HG02884 (cell line): ENCODE data around the gene CNTRL.
"Not testable (repeated sequence)": the region's sequence is repeated elsewhere in the genome, so short reads cannot be mapped to it uniquely, and the experiment has no call there.

Experiments used
- ATAC-seq: cut with Tn5 transposase; IDR thresholded peaks from one replicate; pipeline ENCODE4 v1.9.1; 2021; ENCODE audit warnings: mild to moderate bottlenecking, moderate library complexity; ENCODE audit not compliant: unreplicated experiment

Gene CNTRL, protein sequence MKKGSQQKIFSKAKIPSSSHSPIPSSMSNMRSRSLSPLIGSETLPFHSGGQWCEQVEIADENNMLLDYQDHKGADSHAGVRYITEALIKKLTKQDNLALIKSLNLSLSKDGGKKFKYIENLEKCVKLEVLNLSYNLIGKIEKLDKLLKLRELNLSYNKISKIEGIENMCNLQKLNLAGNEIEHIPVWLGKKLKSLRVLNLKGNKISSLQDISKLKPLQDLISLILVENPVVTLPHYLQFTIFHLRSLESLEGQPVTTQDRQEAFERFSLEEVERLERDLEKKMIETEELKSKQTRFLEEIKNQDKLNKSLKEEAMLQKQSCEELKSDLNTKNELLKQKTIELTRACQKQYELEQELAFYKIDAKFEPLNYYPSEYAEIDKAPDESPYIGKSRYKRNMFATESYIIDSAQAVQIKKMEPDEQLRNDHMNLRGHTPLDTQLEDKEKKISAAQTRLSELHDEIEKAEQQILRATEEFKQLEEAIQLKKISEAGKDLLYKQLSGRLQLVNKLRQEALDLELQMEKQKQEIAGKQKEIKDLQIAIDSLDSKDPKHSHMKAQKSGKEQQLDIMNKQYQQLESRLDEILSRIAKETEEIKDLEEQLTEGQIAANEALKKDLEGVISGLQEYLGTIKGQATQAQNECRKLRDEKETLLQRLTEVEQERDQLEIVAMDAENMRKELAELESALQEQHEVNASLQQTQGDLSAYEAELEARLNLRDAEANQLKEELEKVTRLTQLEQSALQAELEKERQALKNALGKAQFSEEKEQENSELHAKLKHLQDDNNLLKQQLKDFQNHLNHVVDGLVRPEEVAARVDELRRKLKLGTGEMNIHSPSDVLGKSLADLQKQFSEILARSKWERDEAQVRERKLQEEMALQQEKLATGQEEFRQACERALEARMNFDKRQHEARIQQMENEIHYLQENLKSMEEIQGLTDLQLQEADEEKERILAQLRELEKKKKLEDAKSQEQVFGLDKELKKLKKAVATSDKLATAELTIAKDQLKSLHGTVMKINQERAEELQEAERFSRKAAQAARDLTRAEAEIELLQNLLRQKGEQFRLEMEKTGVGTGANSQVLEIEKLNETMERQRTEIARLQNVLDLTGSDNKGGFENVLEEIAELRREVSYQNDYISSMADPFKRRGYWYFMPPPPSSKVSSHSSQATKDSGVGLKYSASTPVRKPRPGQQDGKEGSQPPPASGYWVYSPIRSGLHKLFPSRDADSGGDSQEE (N-terminal part only)

DNA sequence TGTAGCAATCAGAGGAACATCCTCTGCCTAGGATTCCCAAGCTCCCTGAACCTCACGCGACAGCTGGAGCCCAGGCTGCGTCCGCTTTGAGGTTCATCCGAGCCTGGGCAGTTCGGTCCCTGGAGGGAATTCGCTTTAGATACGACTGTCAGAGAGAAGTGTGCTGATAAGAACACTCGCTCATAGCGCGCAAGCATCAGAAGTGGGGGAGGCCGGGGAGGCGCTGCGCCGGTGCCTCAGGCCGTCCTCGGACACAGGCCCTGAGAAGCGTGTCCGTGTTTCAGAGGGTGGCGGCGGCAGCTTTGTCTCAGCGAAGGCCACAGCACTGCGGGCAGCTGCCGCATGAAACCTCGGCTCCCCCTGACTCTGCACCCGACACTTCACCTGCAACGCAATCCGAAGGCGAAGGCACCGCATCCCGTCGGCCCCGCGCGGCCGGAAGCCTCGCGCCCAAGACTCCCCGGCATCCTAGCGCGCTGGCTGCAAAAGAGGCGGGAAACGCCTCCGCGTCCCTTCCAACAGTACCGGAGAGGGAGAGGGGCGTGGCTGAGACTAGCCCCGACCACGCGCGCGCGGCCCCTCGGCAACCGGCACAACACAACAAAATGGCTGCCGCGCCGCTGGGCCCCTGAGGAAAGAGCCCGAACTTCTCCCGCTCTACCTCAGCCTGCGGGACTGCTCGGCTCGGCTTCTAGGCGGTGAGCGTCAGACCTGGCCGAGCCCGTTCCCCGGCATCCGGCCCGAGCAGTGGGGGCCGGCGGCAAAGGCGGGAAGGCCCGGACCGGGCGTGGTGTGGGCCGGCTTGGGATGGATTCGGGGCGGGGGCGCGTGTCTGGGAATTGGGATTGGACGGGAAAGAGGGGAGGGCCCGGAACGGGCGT is at the start of gene CNTRL:
TSS of gene CNTRL (plus strand) at position 586 of the 881 bp plus-strand sequence. CDS start 13,372 bp downstream, outside the sequence.
- ATAC-seq = peak; percentile 60

DNA sequence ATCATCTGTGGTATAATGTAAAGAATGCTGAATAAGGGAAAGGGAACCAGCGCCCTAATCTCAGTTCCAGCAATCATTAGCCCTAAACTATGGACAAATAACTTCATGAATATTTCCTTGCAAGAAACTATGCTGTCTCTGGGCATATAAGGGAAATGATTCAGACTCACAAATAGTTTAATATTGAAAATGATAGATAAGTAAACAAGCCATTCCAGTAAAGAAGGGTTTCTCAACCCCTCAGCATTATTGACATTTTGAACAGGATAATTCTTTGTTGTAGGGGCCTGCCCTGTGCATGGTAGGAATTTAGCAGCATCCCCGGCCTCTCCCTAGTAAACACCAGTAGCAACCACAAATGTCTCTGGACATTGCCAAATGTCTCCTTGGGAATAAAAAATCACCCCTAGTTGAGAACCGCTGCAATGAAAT is 48.5 kb upstream of the CNTRL start:
- ATAC-seq = no peak

DNA sequence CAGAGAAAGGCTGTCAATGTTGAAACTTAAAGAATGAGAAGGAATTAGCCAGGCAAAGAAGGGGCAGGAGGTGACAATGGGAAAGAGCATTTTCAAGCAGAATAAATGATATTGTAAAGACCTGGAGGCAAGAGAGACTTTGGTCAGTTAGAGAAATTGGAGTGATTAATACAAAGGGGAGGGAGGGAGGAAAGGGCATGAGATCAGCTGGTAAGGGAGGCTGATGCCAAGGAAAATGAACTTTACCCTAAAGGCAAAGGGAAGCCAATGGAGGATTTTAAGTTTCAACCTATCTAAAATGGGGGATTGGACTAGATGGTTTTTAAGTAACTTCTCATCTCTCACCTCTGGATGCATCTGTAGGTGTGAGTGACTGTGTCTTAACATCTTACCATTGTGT is 48.0 kb upstream of the CNTRL start:
- ATAC-seq = no peak

DNA sequence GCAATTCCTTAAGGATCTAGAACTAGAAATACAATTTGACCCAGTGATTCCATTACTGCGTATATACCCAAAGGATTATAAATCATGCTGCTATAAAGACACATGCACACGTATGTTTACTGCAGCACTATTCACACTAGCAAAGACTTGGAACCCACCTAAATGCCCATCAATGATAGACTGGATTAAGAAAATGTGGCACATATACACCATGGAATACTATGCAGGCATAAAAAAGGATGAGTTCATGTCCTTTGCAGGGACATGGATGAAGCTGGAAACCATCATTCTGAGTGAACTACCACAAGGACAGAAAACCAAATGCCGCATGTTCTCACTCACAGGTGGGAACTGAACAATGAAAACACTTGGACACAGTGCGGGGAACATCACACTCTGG is 46.5 kb upstream of the CNTRL start:
- ATAC-seq = not testable (repeated sequence)

DNA sequence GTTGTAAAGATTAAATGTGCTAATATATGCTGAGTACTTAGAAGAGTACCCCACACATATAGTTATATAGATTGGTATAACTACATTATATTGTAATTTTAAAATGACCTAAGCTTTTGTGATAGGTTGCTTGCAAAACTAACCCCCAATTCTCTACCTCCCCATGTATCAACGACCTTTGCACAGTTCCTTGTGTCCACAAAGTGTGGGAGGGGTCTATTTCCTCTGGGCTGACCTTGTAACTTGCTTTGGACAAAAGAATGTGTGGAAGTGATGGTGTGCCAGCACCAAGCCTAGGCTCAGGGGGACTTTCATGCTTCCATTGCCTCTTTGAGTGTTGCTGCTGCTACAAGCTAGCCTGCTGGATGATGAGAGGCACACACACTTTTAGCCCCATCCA is 45.3 kb upstream of the CNTRL start:
- no peak for ATAC-seq

DNA sequence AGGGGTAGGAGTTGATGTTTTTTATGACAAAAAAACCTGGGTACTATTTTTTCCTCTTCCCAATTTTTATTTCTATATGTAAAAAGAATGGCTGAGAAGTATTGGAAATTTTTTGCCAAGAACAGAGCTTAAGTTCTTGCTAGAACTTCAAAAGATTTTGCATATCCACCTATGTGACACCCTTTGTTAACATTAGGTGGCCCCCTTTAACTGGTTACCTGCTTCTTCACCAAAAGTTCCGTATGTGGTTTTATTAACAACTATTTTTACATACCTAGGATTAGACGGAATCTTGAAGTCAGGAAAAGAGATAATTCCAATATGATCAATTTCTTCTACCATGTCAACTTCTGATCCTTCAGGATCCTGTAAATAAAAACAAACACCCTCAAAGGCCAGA is 40.2 kb upstream of the CNTRL start:
- ATAC-seq = no peak

DNA sequence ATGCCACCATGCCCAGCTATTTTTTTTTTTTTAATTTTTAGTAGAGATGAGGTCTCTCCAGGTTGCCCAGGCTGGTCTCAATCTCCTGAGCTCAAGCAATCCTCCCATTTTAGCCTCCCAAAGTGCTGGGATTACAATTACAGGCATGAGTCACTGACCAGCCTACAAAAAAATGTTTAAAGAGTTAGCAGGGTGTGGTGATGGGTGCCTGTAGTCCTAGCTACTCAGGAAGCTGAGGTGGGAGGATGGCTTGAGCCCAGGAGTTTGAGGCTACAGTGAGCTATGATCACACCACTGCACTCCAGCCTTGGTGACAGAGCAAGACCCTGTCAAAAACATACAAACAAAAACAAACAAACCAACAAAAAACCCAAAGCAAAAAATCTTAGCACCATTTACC is 39.0 kb upstream of the CNTRL start:
- not testable (repeated sequence) for ATAC-seq

DNA sequence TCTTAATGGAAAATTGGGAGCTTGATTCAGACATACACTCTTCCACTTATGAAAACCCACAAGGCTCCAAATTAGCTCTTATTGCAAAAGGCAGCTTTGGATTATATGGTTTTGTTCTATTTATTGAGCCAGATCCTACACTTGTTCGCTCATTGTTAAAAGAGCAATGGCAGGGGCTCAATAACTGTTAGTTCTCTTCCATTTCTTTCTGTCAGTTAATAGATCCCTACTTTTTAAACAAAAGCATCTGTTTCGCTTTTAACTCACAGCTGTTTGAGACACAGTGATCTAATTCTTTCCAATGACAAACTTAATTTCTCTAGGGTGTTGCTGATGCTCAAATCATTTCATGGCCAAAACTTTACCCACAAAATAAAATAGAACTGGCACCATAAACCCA is 36.4 kb upstream of the CNTRL start:
- no peak for ATAC-seq

DNA sequence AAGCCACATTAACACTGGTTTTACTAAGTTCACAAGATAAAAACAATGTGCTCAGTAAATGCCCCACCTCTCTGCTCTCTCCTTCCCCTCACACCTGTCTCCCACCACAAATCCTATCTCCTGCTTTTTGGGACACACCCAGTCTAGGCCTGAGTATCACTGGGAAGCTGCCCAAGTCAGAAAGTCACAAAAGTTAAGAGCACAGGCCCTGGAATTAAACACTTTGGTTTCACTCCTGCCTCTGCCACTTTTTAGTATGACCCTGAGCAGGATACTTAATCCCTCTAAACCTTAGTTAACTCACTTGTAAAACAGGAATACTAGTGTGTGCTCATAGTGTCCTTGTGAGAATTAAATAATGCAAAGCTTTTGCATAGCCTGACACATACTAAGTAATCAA is 36.0 kb upstream of the CNTRL start:
- ATAC-seq = no peak

DNA sequence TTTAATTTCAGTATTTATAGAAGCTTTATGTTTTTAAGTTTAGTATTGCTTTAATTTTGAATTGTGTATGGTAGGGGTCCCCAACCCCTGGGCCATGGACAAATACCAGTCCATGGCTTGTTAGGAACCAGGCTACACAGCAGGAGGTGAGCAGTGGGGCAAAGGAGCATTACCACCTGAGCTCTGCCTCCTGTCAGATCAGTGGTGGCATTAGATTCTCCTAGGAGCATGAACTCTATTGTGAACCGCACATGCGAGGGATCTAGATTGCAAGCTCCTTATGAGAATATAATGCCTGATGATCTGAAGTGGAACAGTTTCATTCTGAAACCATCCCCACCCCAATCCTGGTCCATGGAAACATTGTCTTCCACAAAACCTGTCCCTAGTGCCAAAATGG is 26.6 kb upstream of the CNTRL start:
- no peak for ATAC-seq

DNA sequence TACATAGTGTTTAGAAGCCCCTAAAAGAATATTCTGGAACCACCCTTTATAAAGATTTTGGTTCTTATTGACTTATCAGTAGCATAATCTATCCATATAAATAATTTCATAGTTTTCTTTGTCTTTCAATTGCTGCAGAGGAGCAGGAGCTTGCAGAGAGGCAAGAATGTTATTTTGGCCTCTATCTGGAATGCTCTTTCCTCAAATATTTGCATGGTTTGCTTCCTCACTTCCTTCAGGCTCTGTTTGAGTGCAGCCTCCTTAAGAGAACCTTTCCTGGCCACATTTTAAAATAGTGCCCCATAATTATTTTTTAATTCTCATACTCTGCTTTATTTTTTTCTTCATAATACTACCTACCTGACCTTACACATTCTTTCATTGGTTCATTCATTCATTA is 26.1 kb upstream of the CNTRL start:
- no peak for ATAC-seq

DNA sequence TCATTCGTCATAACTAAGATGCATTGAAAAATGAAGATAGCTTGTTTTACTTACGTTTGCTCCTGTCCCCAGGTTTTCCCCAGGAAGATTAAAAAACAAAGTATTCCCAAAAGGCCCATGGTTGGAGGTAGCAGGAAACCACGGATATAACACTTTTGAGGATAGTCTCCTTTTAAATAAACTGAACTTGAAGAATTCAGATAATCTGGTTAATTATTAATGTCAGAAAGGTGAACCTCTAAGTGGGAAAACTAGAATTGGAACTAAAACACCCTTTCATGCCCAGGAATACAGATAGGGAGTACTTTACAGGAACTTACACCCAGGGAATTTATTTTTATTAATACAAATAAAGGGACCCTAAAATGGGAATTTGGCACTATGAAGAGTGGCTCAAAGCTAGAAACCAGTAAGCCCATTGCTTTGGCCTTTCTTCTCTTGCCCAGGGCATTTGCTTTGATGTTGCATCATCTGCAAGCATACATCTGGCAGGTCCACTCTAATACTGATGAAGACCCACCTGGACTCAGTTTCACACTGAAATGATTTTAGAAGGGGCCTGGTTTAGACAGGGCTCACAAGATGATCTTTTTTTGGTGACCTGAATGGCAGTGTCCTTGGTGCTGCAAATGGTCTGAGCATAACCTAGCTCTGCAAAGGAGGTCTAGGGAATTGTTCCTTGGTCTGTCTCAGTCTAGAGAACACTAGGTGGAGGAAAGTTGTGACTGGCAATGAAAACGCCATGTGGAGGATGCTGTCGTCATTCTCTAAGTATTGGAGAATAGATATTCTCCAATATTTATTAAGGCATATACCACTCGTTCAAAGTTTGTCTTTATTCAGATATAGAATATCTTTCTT is 24.4 kb upstream of the CNTRL start, which contains the start of gene C5:
TSS of gene C5 (minus strand) at position 148 of the 861 bp plus-strand sequence. CDS start at position 119, 29 bp downstream.
- ATAC-seq = no peak

DNA sequence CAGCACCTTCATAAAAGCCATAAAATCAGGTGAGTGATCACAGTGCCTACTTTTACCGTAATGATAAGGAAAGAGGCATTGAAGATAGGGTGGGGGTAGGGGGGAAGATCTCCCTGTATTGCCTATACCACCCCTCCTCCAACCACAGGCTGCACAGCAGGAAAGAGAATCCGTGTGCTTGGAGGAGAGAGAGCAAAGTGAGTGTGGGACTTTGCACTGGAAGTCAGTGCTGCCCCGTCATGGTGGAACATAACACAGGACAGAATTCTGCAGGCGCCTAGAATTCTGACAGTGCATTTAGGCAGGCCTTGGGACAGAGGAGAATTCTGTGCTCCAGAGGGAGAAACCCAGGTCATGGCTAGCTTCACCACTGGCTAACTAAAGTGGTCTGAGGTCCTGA is 21.2 kb upstream of the CNTRL start:
- ATAC-seq = no peak

DNA sequence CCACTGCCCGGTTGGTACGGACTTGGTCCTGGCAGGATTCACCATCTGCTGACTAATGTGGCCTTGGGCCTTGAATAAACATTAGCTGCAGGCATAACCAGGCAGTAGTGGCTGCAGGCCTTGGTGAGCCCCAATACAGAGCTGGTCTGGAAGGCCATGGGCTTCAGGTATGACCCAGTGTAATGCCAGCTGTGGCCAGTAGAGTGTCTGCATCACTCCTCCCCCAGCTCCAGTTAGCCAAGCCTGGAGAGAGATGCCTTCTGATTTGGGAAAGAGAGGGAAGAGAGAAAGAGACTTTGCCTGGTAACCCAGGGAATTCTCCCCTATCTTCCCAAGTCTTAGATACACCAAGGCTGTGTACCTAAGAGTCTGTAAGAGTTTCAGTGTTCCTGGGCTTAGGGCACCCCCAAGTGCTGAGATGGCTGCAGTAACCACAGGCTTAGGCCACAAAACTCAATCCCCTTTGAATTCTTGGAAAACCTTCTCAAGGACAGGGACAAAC is 19.1 kb upstream of the CNTRL start:
- ATAC-seq = no peak

DNA sequence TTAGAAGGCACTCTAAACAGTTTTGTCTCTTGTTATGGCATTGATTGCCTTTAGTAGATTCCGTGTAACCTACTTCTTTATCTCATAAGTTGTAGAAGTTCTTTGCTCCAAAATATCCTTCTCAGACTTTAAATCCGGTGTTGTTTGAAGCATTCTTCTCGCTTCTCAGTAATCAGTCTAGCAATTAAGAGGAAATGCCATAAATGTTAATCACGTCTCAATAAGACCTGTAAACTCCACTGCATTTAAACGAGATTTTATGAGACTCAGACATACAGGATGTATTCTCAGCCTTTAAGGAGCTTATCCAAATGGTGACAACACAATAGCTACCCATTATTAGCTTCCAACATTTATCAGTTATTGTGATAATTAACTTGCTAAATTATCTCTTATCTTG is 16.9 kb upstream of the CNTRL start:
- ATAC-seq = no peak

DNA sequence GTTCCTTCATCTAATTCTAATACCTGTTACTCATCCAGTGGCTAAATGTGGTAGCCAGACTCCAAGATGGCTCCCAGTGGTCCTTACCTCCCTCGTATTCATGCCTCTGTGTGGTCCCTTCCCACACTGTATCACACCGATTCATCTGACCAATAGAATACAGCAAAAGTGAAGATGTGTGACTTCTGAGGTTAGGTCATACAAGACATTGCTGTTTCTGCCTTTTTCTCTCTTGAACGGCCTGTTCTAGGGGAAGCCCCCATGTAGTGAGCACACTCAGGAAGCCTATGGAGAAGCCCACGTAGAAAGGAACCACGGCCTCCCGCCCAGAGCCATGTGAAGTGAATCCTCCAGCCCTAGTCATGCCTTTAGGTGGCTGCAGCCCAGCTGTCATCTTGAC is 15.2 kb upstream of the CNTRL start:
- ATAC-seq = no peak

DNA sequence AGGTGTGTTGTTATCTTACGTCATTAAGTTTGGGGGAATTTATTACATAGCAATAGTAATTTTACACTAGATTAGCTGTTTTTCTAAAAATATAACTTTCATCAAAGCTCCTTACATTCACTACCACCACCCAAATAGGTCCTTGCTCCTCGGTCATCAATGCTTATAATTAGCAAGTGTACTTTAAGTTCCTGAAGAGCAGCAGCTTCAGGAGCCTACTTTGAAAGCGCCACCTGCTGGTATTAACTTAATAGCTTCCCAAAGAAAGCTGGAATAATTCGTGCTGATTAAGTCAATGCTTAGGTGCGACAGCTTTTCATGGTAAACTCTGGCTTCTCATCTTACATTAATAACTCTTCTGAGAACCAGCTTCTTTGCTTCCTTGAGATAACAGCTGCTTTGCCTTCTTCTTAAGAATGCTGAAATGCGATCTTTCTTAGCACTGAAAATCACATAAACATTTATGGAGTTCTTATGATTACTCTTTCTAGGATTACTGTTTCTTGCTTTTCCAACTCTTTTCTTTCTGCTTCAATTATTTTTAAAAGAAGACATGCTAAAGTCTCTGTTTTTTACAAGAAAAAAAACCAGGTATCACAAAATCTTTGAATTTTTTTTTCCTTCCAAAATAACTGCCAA is 14.6 kb upstream of the CNTRL start:
- no peak for ATAC-seq

DNA sequence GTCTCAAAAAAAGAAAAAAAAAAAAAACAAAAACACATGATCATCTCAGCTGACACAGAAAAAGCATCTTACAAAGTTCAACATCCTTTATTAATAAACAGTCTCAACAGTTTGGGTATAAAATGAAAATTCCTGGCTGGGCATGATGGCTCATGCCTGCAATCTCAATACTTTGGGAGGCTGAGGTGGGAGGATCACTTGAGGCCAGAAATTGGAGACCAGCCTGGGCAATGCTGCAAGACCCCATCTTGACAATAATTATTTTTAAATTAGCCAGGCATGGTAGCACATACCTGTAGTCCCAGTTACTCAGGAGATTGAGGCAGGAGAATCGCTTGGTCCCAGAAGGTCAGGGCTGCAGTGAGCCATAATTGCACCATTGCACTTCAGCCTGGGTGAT is 7.9 kb upstream of the CNTRL start:
- ATAC-seq = no peak

DNA sequence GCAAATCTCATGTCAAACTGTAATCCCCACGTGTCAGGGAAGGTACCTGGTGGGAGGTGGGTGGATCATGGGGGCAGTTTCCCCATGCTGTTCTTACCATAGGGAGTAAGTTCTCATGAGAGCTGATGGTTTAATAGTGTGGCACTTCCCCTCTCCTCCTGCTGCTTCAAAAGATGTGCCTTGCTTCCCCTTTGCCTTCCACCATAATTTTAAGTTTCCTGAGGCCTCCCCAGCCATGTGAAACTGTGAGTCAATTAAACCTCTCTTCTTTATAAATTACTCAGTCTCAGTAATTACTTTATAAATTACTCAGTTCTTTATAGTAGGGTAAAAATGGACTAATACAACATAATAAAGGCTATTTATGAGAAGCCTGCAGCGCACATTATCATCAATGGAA is 7.1 kb upstream of the CNTRL start:
- ATAC-seq = no peak
